Breast epithelium (tissue), 3 donors: ENCODE data around the gene ARHGDIB.

Experiments
- CTCF ChIP-seq, 3 donors: fragments of 450-650 bp; IDR thresholded peaks; one replicate each; pipeline ENCODE4 v1.5.1; 2016 to 2017; ENCODE audit warnings: antibody characterized with exemption in 3 of 3, mild to moderate bottlenecking in 3 of 3, moderate library complexity in 3 of 3
- POLR2A ChIP-seq: fragments of 450-650 bp; IDR thresholded peaks from one replicate; pipeline ENCODE4 v1.6.1; 2016; ENCODE audit warnings: antibody characterized with exemption, mild to moderate bottlenecking, moderate library complexity
- POLR2AphosphoS5 ChIP-seq, 3 donors: sonication (generic); formaldehyde crosslinking; IDR thresholded peaks; one replicate each; pipeline ENCODE4 v1.6.1; 2017; ENCODE audit warnings: antibody characterized with exemption in 3 of 3

GRCh38 chr12:15011162-15011561, 49.8 kb upstream of the ARHGDIB start:
- TF ChIP-seq POLR2A (no peak), CTCF (IDR thresholded peaks at IDR 0.05) (no peak), POLR2AphosphoS5 (IDR thresholded peaks at IDR 0.05) (no peak)
